ENCODE results near the gene FRMD4B.

DNA sequence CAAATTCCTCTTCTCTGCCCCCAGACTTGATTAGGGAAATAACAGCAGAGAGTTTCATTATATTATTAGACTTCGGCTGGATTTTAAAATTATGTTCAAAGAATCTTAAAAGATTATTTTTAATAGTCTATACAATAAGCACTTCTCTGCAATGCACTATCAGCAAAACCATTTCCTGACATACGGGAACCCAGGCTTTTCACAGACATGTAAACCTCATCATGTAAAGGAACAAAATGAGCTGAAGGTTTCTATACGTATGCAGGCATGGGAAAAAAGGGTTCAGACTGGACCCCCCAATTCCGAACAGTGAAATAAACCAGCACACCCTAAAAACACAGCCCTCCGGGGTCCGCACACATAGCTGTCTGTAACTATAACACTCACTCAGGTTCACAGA lies 185.9 kb downstream of the FRMD4B start:
- TF ChIP-seq, protein P1, sequence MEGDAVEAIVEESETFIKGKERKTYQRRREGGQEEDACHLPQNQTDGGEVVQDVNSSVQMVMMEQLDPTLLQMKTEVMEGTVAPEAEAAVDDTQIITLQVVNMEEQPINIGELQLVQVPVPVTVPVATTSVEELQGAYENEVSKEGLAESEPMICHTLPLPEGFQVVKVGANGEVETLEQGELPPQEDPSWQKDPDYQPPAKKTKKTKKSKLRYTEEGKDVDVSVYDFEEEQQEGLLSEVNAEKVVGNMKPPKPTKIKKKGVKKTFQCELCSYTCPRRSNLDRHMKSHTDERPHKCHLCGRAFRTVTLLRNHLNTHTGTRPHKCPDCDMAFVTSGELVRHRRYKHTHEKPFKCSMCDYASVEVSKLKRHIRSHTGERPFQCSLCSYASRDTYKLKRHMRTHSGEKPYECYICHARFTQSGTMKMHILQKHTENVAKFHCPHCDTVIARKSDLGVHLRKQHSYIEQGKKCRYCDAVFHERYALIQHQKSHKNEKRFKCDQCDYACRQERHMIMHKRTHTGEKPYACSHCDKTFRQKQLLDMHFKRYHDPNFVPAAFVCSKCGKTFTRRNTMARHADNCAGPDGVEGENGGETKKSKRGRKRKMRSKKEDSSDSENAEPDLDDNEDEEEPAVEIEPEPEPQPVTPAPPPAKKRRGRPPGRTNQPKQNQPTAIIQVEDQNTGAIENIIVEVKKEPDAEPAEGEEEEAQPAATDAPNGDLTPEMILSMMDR (IDR thresholded peaks at IDR 0.05): no peak
- TF ChIP-seq EP300 (IDR thresholded peaks at IDR 0.05): no peak
- no peak for TF ChIP-seq POLR2AphosphoS5 (IDR thresholded peaks at IDR 0.05)
